NCI-H82 treated with DMSO at 0.1 percent for 48 hours (cell line): ENCODE measurements around the gene GON4L.
"Not testable (repeated sequence)": the region's sequence is repeated elsewhere in the genome, so short reads cannot be mapped to it uniquely, and the experiment has no call there.

Source experiments
- DNase-seq: peaks from one replicate; lab custom pipeline; 2025; ENCODE audit not compliant: unreplicated experiment; lab: John Stamatoyannopoulos, UW

GON4L gene

GRCh38 chr1:155827450-155827849, 29.6 kb downstream of the GON4L start:
- DNase-seq = no peak

GRCh38 chr1:155816351-155816750, 40.7 kb downstream of the GON4L start:
- DNase-seq = no peak

GRCh38 chr1:155813672-155814071, 43.3 kb downstream of the GON4L start:
- DNase-seq = no peak

GRCh38 chr1:155812878-155813277, 44.1 kb downstream of the GON4L start:
- DNase-seq = no peak

- DNase-seq = no peak
Observed at GRCh38 chr1:155809088-155809487, 47.9 kb downstream of the GON4L start.

- DNase-seq = no peak
Observed at GRCh38 chr1:155801149-155801548, 55.9 kb downstream of the GON4L start.

- DNase-seq = not testable (repeated sequence)
Observed at GRCh38 chr1:155795618-155796017, 61.4 kb downstream of the GON4L start.

- no peak for DNase-seq
Observed at GRCh38 chr1:155794605-155795245, 62.3 kb downstream of the GON4L start.

GRCh38 chr1:155793213-155793612, 63.8 kb downstream of the GON4L start:
- DNase-seq = no peak

- no peak for DNase-seq
Observed at GRCh38 chr1:155777582-155777981, 79.4 kb downstream of the GON4L start.

GRCh38 chr1:155776414-155776813, 80.6 kb downstream of the GON4L start:
- DNase-seq = no peak

- no peak for DNase-seq
Observed at GRCh38 chr1:155773221-155773620, 83.8 kb downstream of the GON4L start.

- DNase-seq = no peak
Observed at GRCh38 chr1:155769257-155769656, 87.8 kb downstream of the GON4L start.

GRCh38 chr1:155767399-155767989, 89.5 kb downstream of the GON4L start:
- DNase-seq = not testable (repeated sequence)

GRCh38 chr1:155763989-155764388, 93.0 kb downstream of the GON4L start:
- DNase-seq = not testable (repeated sequence)

- not testable (repeated sequence) for DNase-seq
Observed at GRCh38 chr1:155763090-155763815, 93.8 kb downstream of the GON4L start.

- DNase-seq = no peak
Observed at GRCh38 chr1:155761736-155762405, 95.1 kb downstream of the GON4L start.

- DNase-seq = no peak
Observed at GRCh38 chr1:155760751-155761475, 96.1 kb downstream of the GON4L start.

GRCh38 chr1:155759966-155760630, 96.9 kb downstream of the GON4L start:
- no peak for DNase-seq

GRCh38 chr1:155759017-155759416, 98.0 kb downstream of the GON4L start:
- not testable (repeated sequence) for DNase-seq
